Measurements from ENCODE around the gene MAN1C1. TPM values are rescaled to one million over a fixed set of nuclear protein-coding genes. Genes with fewer than 3 reads are reported as not detected.

MAN1C1 gene
- total RNA-seq, 4 donors from 2014 or later = 14.6 to 25.1 (median 17.5) TPM

GRCh38 chr1:25641329-25641725 lies 24.7 kb downstream of the MAN1C1 start:
- no peak for TF ChIP-seq POLR2A (IDR thresholded peaks at IDR 0.05)
- no peak for TF ChIP-seq CTCF (IDR thresholded peaks at IDR 0.05)
- TF ChIP-seq EP300 (IDR thresholded peaks at IDR 0.05) = no peak
- no peak for DNase-seq (ENCODE audit: low spot score in 2 of 2)
- peaks cover 0 to 31% (median 10%) of the 10 kb centered on the region in 4 donors for H3K4me1 ChIP-seq
- no peak overlapping the region for H3K27ac ChIP-seq
- no peak overlapping the region for H3K4me3 ChIP-seq
- H3K9me3 ChIP-seq = peaks cover 0 to 21% (median 0%) of the 10 kb centered on the region in 4 donors
- H3K36me3 ChIP-seq = peaks cover 0 to 12% (median 0%) of the 10 kb centered on the region in 3 donors
- 85 to 87% methylated on average over 4 of the region's 4 CpGs for WGBS, 2 donors
- no peaks in the 10 kb centered on the region for H3K27me3 ChIP-seq

GRCh38 chr1:25641931-25642573 lies 25.5 kb downstream of the MAN1C1 start:
- Histone ChIP-seq H3K9me3 (peaks cover 0 to 16% (median 0%) of the 10 kb centered on the region in 4 donors), H3K4me1 (peaks cover 0 to 31% (median 10%) of the 10 kb centered on the region in 4 donors), H3K36me3 (peaks cover 0 to 7% (median 0%) of the 10 kb centered on the region in 3 donors), H3K27me3 (no peaks in the 10 kb centered on the region), H3K4me3 (no peak overlapping the region), H3K27ac (peak overlapping the region in 2 of 4 donors; percentile 7 to 23)
- peak in 1 of 2 donors; percentile 35 for DNase-seq (ENCODE audit: low spot score in 2 of 2)
- TF ChIP-seq CTCF (IDR thresholded peaks at IDR 0.05) (no peak), EP300 (IDR thresholded peaks at IDR 0.05) (no peak), POLR2A (IDR thresholded peaks at IDR 0.05) (no peak)
- whole genome bisulfite sequencing, 2 donors = 50 to 57% methylated on average over 8 of the region's 8 CpGs

GRCh38 chr1:25642574-25643108 lies 26.1 kb downstream of the MAN1C1 start:
- H3K27me3 ChIP-seq = no peaks in the 10 kb centered on the region
- H3K4me1 ChIP-seq = peaks cover 0 to 31% (median 10%) of the 10 kb centered on the region in 4 donors
- no peak overlapping the region for H3K4me3 ChIP-seq
- no peak for TF ChIP-seq POLR2A (IDR thresholded peaks at IDR 0.05)
- no peak for TF ChIP-seq CTCF (IDR thresholded peaks at IDR 0.05)
- no peak for TF ChIP-seq EP300 (IDR thresholded peaks at IDR 0.05)
- WGBS, 2 donors = 58 to 59% methylated on average over 8 of the region's 8 CpGs
- H3K36me3 ChIP-seq = peaks cover 0 to 7% (median 0%) of the 10 kb centered on the region in 3 donors
- H3K27ac ChIP-seq = peak overlapping the region in 1 of 4 donors; percentile 7
- peaks cover 0 to 12% (median 0%) of the 10 kb centered on the region in 4 donors for H3K9me3 ChIP-seq
- DNase-seq (ENCODE audit: low spot score in 2 of 2) = no peak

- no peak for DNase-seq (ENCODE audit: low spot score in 2 of 2)
- Histone ChIP-seq H3K27ac (no peak overlapping the region), H3K27me3 (no peaks in the 10 kb centered on the region), H3K4me1 (peaks cover 0 to 36% (median 10%) of the 10 kb centered on the region in 4 donors), H3K4me3 (no peak overlapping the region), H3K9me3 (peaks cover 0 to under 1% (median 0%) of the 10 kb centered on the region in 4 donors), H3K36me3 (peaks cover 0 to 7% (median 0%) of the 10 kb centered on the region in 3 donors)
- no peak for TF ChIP-seq POLR2A (IDR thresholded peaks at IDR 0.05)
- TF ChIP-seq EP300 (IDR thresholded peaks at IDR 0.05) = no peak
- TF ChIP-seq CTCF (IDR thresholded peaks at IDR 0.05) = no peak
- WGBS, 2 donors = 97% methylated on average over 7 of the region's 7 CpGs
Observed at GRCh38 chr1:25643929-25644328, 27.3 kb downstream of the MAN1C1 start.

- Histone ChIP-seq H3K27ac (no peak overlapping the region), H3K4me1 (peaks cover 0 to 45% (median 10%) of the 10 kb centered on the region in 4 donors), H3K27me3 (no peaks in the 10 kb centered on the region), H3K9me3 (no peaks in the 10 kb centered on the region), H3K4me3 (no peak overlapping the region), H3K36me3 (peaks cover 0 to 7% (median 0%) of the 10 kb centered on the region in 3 donors)
- TF ChIP-seq EP300 (IDR thresholded peaks at IDR 0.05) = no peak
- TF ChIP-seq POLR2A (IDR thresholded peaks at IDR 0.05) = no peak
- TF ChIP-seq CTCF (IDR thresholded peaks at IDR 0.05) = no peak
- no peak for DNase-seq (ENCODE audit: low spot score in 2 of 2)
- 72 to 81% methylated on average over 4 of the region's 4 CpGs for WGBS, 2 donors
Observed at GRCh38 chr1:25644962-25645361, 28.4 kb downstream of the MAN1C1 start.
